Right lobe of liver (tissue), 6 donors: Measurements from ENCODE around the gene GAREM1. TPM values are rescaled to one million over a fixed set of nuclear protein-coding genes. Genes with fewer than 3 reads are reported as not detected.

Experiments used
- ATAC-seq, 4 donors: fragments of 200-7000 bp; cut with Tn5 transposase; one replicate each; pipeline ENCODE4 v1.9.1; 2020; ENCODE audit warnings: mild to moderate bottlenecking in 4 of 4, moderate library complexity in 4 of 4
- DNase-seq, 3 donors: peaks; one replicate each; pipeline ENCODE4 v3.0.0-alpha.2; 2020
- H3K27ac ChIP-seq, 3 donors: fragments of 200-600 bp; one replicate each; pipeline ENCODE4 v1.8.0; 2022
- H3K27me3 ChIP-seq, 2 donors: fragments of 200-600 bp; one replicate each; pipeline ENCODE4 v1.8.0; 2022
- H3K36me3 ChIP-seq, 4 donors: fragments of 200-600 bp; sonication (generic) in 1 of 4; one replicate each; pipeline versions ENCODE4 v1.5.1 to v1.8.0; 2017 to 2022; ENCODE audit warnings: control low read depth in 1 of 4
- H3K4me1 ChIP-seq, 4 donors: fragments of 200-600 bp; sonication (generic) in 1 of 4; one replicate each; pipeline versions ENCODE4 v1.5.1 to v1.8.0; 2017 to 2022; ENCODE audit warnings: control low read depth in 1 of 4
- H3K4me3 ChIP-seq, 3 donors: fragments of 200-600 bp; one replicate each; pipeline ENCODE4 v1.8.0; 2022
- H3K9me3 ChIP-seq, 4 donors: fragments of 200-600 bp; sonication (generic) in 1 of 4; one replicate each; pipeline versions ENCODE4 v1.5.1 to v1.8.0; 2017 to 2022; ENCODE audit warnings: control low read depth in 1 of 4
- CTCF ChIP-seq, 4 donors: fragments of 200-600 bp in 3 of 4; fragments of 450-650 bp in 1 of 4; IDR thresholded peaks; one replicate each; pipeline versions ENCODE4 v1.5.1 to v1.8.0; 2016 to 2022; ENCODE audit warnings: antibody characterized with exemption in 4 of 4, mild to moderate bottlenecking in 2 of 4
- POLR2A ChIP-seq: fragments of 450-650 bp; IDR thresholded peaks from one replicate; pipeline ENCODE4 v1.6.1; 2017; ENCODE audit warnings: antibody characterized with exemption, mild to moderate bottlenecking
- WGBS: methylation state at CpG from one replicate; pipeline ENCODE4 v1.1.6; 2018; ENCODE audit warnings: low coverage, low lambda C conversion rate; ENCODE audit not compliant: insufficient coverage; ENCODE audit errors: missing lambda C conversion rate; 5-methylcytosine and 5-hydroxymethylcytosine counted together
- intact Hi-C, 2 donors: fragments of 100-400 bp; cut with DNase I; formaldehyde crosslinking; loops; one replicate each; pipeline versions ENCODE4 v1.11.2 to v1.14.1; 2022
- total RNA-seq, 6 experiments: library from RNA; depleted of rRNA in 2 of 6; stranded (reverse); fragments of >200 nt in 2 of 6; fragmentation: NEBNext Ultra II Directional in 3 of 6; extraction: Animal tissue kit (Norgen Biotek cat#: 25700) in 3 of 6; gene quantifications; one replicate each; pipeline versions ENCODE4 v1.1.0 to v1.2.4, GENCODE V29; 2016 to 2023
- donor health status: DM: no; HTN: yes; CAD: no.
- donor health status: DM: no; HTN: no; CAD: no.
- donor health status: DM: no; HTN: no; CAD: no.
- donor health status: DM: no; HTN: yes; CAD: no.
- donor health status: DM: no; HTN: yes; CAD: no.

GAREM1 gene
- total RNA-seq, 6 experiments from 2014 or later, result 5.5 to 11.3 (median 6.6) TPM

- Histone ChIP-seq H3K4me1 (peaks cover 0 to 48% (median 17%) of the 10 kb centered on the region in 4 donors), H3K4me3 (no peak overlapping the region), H3K27ac (peak overlapping the region in 2 of 3 donors; percentile 36 to 63), H3K9me3 (no peaks in the 10 kb centered on the region), H3K27me3 (no peaks in the 10 kb centered on the region), H3K36me3 (no peaks in the 10 kb centered on the region)
- DNase-seq (no peak), ATAC-seq (peak in 2 of 4 donors; percentile 8 to 11)
- intact Hi-C loops, result no loop called here
- no peak for TF ChIP-seq POLR2A
Observed at GRCh38 chr18:32368170-32368569, 102.5 kb downstream of the GAREM1 start.

GRCh38 chr18:32366586-32367538, 103.8 kb downstream of the GAREM1 start:
- Histone ChIP-seq H3K27me3 (no peaks in the 10 kb centered on the region), H3K4me1 (peaks cover 0 to 38% (median 15%) of the 10 kb centered on the region in 4 donors), H3K36me3 (no peaks in the 10 kb centered on the region), H3K4me3 (no peak overlapping the region), H3K9me3 (no peaks in the 10 kb centered on the region), H3K27ac (peak overlapping the region; percentile 34 to 63 (median 36))
- ATAC-seq, result peak; percentile 60 to 75 (median 63)
- intact Hi-C loops, result no loop called here
- no peak for DNase-seq
- 32% methylated on average over 1 of the region's 1 CpG for WGBS
- TF ChIP-seq CTCF (IDR thresholded peaks at IDR 0.05) (no peak), POLR2A (no peak)

- intact Hi-C loops, result no loop called here
- H3K27me3 ChIP-seq, result no peaks in the 10 kb centered on the region
- H3K4me1 ChIP-seq, result peaks cover 0 to 28% (median 2%) of the 10 kb centered on the region in 4 donors
- no peak overlapping the region for H3K4me3 ChIP-seq
- ATAC-seq, result no peak
- H3K27ac ChIP-seq, result no peak overlapping the region
- no peak for DNase-seq
- TF ChIP-seq CTCF (IDR thresholded peaks at IDR 0.05), result no peak
- no peak for TF ChIP-seq POLR2A
- no peaks in the 10 kb centered on the region for H3K9me3 ChIP-seq
- H3K36me3 ChIP-seq, result no peaks in the 10 kb centered on the region
- 64% methylated on average over 1 of the region's 1 CpG for WGBS
Observed at GRCh38 chr18:32362484-32362883, 108.2 kb downstream of the GAREM1 start.

GRCh38 chr18:32360682-32361345, 109.9 kb downstream of the GAREM1 start:
- peaks cover 0 to 11% (median 0%) of the 10 kb centered on the region in 4 donors for H3K4me1 ChIP-seq
- no peak overlapping the region for H3K4me3 ChIP-seq
- intact Hi-C loops, result no loop called here
- no peak for TF ChIP-seq POLR2A
- no peak for TF ChIP-seq CTCF (IDR thresholded peaks at IDR 0.05)
- WGBS, result 63% methylated on average over 4 of the region's 4 CpGs
- H3K36me3 ChIP-seq, result no peaks in the 10 kb centered on the region
- ATAC-seq (no peak), DNase-seq (no peak)
- no peak overlapping the region for H3K27ac ChIP-seq
- H3K9me3 ChIP-seq, result no peaks in the 10 kb centered on the region
- H3K27me3 ChIP-seq, result no peaks in the 10 kb centered on the region

GRCh38 chr18:32358529-32358928, 112.2 kb downstream of the GAREM1 start:
- Histone ChIP-seq H3K27ac (peak overlapping the region in 2 of 3 donors; percentile 17 to 46), H3K4me3 (no peak overlapping the region), H3K4me1 (peaks cover 0 to 11% (median 0%) of the 10 kb centered on the region in 4 donors), H3K36me3 (no peaks in the 10 kb centered on the region), H3K9me3 (no peaks in the 10 kb centered on the region), H3K27me3 (no peaks in the 10 kb centered on the region)
- whole genome bisulfite sequencing, result 26% methylated on average over 8 of the region's 9 CpGs
- DNase-seq, result no peak
- TF ChIP-seq CTCF (IDR thresholded peaks at IDR 0.05), result no peak
- peak; percentile 14 for TF ChIP-seq POLR2A
- intact Hi-C loops, result no loop called here
- peak; percentile 85 to 95 (median 93) for ATAC-seq
